Measurements from ENCODE around the gene SLX9.

DNA sequence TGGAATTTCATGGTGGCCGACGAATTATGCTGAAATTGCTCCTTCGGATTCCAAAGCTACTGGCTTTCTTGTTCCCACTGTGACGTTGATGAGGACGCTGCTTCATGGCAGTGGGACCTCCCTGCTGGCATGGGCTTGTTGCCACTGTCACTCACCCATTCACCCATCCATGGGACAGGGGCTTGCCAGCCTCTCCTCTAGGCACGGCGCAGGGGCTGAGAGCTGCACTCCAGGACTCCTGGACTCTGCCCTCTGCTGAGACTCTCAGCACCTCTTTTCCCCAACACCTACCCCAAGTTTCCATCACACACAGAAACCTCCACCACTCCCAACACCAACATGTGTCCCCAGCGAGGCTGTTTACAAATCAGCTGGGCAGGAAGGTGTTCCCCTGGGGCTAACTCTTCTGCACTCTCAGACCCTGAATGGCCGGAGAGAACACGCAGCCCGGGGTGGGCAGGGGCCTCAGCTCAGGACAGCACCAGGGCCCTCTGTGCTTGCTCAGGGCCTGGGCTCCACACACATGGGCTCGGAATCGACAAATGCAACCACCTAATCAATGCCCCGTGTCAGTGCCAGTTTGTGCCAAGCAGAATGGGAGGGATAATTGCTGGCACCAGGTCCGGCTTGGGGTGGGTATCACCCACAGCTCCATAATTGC lies 22.3 kb upstream of the SLX9 start:
- TF ChIP-seq POLR2AphosphoS5 (IDR thresholded peaks at IDR 0.05) = no peak
- no peak for TF ChIP-seq EZH2 (IDR thresholded peaks at IDR 0.05; ENCODE audit: borderline replicate concordance, insufficient read depth, low read length, poor library complexity, severe bottlenecking)
- TF ChIP-seq, protein P1, sequence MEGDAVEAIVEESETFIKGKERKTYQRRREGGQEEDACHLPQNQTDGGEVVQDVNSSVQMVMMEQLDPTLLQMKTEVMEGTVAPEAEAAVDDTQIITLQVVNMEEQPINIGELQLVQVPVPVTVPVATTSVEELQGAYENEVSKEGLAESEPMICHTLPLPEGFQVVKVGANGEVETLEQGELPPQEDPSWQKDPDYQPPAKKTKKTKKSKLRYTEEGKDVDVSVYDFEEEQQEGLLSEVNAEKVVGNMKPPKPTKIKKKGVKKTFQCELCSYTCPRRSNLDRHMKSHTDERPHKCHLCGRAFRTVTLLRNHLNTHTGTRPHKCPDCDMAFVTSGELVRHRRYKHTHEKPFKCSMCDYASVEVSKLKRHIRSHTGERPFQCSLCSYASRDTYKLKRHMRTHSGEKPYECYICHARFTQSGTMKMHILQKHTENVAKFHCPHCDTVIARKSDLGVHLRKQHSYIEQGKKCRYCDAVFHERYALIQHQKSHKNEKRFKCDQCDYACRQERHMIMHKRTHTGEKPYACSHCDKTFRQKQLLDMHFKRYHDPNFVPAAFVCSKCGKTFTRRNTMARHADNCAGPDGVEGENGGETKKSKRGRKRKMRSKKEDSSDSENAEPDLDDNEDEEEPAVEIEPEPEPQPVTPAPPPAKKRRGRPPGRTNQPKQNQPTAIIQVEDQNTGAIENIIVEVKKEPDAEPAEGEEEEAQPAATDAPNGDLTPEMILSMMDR (IDR thresholded peaks at IDR 0.05; ENCODE audit: poor library complexity, severe bottlenecking) = no peak
- no peak for TF ChIP-seq SMC3 (conservative IDR thresholded peaks at IDR 0.05; ENCODE audit: poor library complexity)
- TF ChIP-seq, protein P2, sequence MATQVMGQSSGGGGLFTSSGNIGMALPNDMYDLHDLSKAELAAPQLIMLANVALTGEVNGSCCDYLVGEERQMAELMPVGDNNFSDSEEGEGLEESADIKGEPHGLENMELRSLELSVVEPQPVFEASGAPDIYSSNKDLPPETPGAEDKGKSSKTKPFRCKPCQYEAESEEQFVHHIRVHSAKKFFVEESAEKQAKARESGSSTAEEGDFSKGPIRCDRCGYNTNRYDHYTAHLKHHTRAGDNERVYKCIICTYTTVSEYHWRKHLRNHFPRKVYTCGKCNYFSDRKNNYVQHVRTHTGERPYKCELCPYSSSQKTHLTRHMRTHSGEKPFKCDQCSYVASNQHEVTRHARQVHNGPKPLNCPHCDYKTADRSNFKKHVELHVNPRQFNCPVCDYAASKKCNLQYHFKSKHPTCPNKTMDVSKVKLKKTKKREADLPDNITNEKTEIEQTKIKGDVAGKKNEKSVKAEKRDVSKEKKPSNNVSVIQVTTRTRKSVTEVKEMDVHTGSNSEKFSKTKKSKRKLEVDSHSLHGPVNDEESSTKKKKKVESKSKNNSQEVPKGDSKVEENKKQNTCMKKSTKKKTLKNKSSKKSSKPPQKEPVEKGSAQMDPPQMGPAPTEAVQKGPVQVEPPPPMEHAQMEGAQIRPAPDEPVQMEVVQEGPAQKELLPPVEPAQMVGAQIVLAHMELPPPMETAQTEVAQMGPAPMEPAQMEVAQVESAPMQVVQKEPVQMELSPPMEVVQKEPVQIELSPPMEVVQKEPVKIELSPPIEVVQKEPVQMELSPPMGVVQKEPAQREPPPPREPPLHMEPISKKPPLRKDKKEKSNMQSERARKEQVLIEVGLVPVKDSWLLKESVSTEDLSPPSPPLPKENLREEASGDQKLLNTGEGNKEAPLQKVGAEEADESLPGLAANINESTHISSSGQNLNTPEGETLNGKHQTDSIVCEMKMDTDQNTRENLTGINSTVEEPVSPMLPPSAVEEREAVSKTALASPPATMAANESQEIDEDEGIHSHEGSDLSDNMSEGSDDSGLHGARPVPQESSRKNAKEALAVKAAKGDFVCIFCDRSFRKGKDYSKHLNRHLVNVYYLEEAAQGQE (IDR thresholded peaks at IDR 0.05; ENCODE audit: borderline replicate concordance) = no peak
